CD4-positive, alpha-beta T cell treated with Interleukin-4 for 1 hour (primary cell): ENCODE measurements around the gene MAP7D2.
"Not testable (repeated sequence)": the region's sequence is repeated elsewhere in the genome, so short reads cannot be mapped to it uniquely, and the experiment has no call there.

Experiments
- DNase-seq, 2 donors: peaks; one replicate each; pipeline ENCODE4 v3.0.0-alpha.2; 2020 to 2022

The MAP7D2 gene

DNA sequence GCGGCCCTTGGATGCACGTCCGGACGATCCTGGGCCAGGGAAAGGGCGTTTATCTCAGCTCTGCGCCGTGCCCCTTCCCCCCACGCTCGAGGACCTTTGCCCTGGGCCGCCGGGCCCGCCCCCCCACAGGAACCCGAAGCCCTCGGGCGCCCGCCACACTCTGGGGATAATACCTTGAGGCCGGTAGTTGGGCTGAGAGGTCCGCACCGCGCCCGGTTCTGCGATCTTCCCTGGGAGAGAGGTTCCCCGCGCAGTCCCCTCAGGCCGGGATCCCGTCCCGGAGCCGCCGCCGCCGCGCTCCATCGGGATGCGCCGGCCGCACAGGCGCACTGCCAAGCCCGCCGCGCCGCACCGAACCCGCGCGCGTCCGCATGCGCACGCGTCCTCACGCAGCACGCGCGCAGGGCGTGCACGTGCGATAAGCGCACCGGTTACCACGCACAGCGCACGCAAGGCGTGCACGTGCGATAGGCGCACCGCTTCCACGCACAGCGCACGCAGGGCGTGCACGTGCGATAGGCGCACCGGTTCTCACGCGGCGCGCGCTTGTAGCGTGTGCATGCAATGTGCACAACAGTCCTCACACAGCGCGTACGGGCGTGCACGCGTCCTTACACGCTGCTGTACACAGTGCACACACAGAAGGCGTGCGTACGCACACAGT lies at the start of gene MAP7D2:
MAP7D2 (minus strand) TSS at position 331 of the 664 bp plus-strand sequence; CDS start at position 303, 28 bp downstream.
- no peak for DNase-seq

DNA sequence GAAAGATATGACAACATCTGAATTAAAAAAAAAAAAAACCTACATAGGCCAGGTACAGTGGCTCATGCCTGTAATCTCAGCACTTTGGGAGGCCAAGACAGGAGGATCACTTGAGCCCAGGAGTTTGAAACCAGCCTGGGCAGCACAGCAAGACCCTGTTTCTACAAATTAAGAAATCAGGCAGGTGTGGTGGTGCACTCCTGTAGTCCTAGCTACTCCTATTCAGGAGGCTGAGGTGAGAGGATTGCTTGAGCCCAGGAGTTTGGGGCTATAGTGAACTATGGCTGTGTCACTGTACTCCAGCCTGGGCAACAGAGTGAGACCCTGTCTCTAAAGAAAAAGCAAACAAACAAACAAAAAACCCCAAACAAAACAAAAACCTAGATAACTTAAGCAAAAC lies 45.8 kb upstream of the MAP7D2 start:
- not testable (repeated sequence) for DNase-seq

DNA sequence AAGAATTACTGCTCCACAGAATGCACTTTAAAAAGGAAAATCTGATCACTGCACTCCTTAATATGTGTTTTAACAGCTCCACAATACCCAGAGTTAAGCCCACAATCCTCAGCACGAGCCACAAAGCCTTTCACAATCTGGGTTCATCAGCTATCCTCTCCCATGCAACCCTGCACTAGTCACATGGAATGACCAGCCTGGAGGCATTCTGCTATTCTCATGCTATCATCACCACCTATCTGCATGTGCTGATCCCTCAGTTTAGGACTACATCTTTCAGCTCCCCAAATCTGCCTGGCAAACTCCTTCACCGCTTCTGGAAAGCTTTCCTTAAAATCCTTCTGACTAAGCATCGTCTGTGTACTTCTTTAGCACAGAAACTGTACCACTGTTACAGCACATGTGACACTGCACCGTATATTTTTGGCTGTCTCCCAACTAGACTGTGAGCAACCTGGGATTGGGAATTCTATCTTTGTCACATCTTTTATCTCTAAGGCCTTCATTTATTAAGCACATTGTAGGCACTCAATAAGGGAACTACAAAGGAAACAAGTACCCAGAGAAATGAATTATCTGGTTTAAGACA lies 43.2 kb upstream of the MAP7D2 start:
- DNase-seq = no peak

DNA sequence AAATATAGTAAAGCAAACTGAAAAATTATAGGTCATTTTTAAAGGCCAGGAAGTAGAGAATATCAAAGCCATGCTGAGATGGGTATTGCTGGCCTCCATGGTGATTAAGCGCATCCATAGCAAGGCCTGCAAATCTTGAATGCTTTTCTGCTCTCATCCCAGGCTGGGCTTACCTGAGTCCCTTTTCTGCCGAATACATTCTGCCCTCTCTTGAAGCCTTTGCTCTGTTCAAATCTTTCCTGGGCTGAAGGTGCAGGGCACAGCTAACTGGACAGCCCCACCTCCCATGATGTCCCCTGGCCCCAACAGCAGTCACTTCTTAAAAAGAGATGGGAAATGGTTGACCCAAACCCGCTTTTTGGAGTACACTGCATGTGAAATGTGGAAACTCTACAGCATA lies 35.0 kb upstream of the MAP7D2 start:
- no peak for DNase-seq

DNA sequence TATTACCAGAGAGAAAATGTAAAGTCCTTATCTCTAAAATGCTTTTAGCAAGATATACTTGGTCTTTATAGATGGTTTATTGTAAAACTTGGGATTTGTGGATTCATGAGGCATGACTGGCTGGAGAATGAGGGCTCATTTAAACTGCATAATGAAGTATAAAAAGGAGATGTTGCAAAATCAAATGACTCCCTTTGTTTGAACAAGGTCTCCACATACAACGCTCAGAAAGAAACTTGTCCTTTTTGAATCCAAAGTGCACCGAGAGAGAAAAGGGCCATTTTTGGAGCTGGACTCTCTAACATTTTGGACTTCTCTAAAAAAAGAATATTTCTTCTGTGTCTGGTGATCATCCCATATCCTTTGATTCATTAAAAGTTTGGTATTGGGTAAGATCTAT lies 32.6 kb upstream of the MAP7D2 start:
- no peak for DNase-seq

DNA sequence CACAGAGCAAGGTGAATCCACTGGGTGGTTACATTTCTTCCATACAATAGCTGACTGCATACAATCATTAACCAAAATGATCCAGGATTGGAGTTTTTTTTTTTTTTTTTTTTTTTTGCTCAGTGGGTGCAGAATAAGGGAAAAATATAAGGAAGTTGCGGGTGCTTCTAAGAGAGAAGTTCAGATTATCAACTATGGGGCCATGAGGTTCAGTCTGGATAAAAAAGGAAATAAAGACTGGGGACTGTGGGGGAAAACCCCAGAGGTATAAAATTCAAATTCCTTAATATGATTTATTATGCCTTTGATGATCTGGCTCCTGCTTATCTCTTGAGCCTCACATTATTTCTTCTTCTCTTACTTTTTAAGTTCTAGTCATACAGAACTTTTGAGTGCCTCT lies 30.9 kb upstream of the MAP7D2 start:
- DNase-seq = no peak

DNA sequence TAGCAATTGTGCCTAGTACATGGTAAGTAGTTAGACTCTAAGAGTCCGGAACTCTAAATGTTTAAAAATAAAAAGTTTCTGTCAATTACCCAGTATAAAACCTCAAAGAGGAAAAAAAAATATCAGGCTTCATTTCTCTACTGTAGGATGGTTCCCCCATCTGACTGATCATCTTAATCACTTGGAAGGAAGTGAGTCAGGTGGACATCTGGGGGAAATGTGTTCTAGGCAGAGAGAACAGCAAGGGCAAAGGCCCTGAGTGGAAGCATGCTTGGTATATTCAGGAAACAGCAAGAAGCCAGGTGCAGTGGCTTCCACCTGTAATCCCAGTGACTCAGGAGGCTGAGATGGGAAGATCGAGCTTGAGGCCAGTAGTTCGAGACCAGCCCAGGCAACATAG lies 27.8 kb upstream of the MAP7D2 start:
- no peak for DNase-seq

DNA sequence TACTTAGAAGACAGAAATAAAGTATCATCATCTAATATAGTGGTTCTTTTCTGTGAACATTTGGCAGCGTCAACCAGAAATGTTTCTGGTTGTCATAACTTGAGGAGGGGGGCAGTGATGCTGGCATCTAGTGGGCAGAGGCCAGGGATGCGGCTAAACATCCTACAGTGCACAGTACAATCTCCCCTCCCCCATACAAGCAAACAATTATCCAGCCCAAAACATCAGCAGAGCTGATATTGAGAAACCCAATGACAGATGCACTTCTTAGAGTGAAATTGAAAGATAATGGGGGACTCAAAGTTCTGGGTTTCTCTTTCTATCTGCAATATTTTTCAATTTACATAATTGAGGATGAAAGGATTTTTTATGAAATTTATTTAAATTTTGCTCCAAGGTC lies 26.9 kb upstream of the MAP7D2 start:
- DNase-seq = no peak

DNA sequence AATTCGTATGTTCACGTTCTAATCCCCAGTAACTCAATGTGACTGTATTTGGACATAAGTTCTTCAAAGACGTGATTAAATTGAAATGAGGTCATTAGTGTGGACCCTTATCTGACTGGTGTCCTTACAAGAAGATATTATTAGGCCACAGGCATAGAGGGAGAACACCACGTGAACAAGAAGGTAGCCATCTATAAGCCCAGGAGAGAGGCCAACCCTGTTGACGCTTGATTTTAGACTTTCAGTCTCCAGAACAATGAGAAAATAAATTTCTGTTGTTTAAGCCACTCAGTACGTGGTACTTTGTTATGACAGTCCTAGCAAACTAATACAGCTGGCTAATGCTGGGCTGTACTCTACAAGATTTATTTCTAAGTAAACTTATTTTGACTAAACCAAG lies 26.4 kb upstream of the MAP7D2 start:
- no peak for DNase-seq

DNA sequence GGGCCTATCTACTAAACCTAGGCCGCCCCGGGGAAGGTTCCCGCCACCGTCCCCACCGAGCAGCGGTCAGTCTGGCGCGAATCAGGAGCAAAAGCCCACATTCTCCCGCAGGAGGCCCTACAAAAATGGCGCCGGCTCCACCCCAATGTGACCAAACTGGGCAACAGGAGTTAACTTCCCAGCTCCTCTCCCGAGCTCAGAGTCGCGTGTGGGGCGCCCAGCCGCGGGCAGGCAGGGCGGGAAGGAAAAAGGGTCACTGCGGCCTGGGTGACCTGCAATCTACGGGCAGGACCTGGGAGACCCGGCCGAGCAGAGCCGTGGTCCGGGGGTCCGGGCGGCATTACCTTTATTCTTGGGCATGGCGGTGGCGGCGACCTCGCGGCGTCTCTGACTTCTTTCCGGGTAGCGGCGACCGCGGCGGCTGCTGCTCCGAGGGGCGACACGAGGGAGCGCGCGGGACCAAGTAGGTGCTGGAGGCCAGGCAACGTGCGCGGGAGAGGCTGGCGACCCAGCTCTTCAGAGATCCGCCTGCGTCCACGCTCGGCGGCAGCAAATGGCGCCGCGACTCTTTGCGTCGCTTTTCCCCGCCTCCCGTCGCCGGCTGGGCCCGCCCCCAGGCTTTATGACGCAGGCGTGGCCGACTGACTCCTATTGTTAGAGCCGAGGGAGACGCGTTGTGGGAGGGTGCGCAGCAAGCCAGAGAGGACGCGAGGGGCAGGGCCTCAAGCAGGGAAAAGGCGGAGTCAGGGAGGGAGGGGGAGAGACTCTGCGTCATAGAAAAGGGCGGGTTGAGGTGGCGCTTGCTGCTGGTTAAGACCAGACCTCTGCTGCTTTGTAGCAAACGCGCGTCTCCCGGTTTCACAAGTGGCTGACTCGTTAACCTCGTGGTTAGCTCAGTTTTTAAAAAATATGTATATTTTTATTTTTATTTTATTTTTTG lies 24.8 kb upstream of the MAP7D2 start, which contains the start of gene EIF1AX:
EIF1AX (minus strand) TSS at position 558 of the 940 bp plus-strand sequence; CDS start at position 360, 198 bp downstream.
- DNase-seq = peak; percentile 97 to 99

DNA sequence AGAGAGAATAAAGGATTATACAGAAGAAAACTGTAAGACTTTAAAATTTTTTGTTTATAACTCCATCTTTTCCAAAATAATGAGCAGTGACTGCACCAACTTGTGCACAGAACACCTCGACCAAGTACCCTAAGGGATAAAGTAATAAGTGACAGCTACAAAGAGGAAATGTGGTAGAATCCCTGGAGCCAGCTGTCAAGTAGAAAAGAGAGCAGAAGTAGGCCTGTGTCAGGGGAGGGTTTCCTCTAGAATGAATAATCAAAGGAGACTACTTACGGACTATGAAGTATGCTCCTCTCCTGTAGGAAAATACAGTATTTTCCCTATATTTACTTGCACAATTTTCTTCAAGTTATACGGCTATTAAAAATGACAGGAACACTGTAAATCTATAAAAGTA lies 23.7 kb upstream of the MAP7D2 start:
- no peak for DNase-seq

DNA sequence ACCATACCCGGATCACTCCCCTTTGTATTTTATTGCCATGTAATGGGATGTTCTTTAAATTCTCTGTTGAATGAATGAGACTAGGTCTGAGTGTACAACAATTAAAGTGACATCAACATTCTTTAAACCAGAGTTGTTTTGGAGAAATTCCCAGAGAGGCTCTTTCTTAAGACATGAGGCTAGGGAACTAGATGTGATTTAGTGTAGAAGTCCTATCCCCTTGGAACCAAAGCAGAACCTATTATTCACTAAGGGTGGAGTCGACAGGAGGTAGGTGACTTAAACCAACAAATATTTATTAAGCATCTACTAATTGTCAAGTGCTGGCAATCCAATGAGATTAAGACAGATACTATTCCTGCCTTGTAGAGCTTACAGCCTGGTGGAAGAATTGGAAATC lies 23.3 kb upstream of the MAP7D2 start:
- DNase-seq = no peak

DNA sequence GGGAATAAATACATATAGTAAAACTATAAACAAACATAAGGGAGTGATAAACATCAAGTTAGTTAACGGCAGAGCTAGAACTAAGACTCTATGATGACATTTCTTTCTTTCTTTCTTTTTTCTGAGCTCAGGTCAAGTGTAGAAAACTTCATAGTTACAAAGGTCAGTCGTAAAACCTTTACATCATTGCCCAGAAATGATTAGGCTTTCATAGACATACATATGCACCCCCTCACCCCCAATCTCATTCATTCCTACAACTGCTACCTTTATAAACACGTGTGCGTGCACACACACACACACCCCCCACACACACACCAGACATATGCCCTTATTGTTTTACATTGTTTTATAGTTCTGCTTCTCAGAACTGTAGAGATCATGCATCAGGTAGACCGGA lies 19.2 kb upstream of the MAP7D2 start:
- no peak for DNase-seq

DNA sequence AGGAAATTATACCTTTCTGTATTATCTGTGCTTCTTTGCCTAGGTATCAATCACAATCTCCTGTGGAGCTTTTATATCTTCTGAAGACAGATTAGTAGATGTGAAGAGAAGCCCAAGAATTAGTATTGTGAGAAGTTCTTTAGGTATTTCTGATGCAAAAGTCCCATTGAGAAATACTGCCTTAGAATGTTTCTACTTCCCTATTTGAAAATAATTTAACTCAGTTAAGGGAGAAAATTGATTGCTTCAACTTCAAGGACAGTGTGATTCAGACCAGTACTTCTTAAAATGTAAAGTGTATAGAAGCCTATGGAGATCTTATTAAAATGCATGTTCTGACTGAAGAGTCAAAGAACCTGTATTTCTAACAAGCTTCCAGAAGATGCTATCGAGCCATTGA lies 16.0 kb upstream of the MAP7D2 start:
- DNase-seq = no peak

DNA sequence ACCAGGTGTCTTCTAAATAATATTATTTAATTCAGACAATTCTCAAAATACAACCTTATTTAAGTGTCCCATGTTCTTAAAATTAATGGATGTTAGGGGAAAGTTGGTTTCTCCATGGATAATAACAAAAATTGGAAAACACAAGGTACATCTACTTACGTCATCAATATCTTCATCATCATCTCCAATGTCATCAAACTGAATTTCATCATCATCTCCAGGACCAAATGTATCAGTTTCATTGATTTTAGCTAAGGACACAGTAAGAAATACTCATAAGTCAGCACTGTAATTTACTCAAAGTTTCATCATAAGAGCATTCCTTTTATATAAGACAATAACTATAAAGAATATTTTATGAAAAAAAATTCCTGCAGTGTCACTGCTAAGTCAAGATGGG lies 13.7 kb upstream of the MAP7D2 start:
- no peak for DNase-seq

DNA sequence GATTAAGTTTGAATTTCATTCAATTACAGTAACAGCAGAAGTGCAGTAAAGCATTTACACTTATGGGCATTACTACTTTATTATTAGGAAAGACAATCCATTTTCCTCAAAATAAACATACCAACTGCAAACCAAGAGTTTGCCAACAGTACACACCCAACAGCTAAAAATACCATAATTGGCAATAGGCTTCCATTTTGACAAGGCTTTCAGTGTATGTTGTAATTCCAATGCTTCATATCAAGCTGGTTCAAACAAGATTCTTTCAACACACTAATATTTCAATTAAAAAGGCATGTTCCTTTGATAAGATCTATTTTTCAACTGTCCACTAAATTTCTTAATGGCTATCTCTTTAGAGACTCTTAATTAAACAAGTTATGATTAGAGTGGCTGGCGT lies 12.8 kb upstream of the MAP7D2 start:
- no peak for DNase-seq

DNA sequence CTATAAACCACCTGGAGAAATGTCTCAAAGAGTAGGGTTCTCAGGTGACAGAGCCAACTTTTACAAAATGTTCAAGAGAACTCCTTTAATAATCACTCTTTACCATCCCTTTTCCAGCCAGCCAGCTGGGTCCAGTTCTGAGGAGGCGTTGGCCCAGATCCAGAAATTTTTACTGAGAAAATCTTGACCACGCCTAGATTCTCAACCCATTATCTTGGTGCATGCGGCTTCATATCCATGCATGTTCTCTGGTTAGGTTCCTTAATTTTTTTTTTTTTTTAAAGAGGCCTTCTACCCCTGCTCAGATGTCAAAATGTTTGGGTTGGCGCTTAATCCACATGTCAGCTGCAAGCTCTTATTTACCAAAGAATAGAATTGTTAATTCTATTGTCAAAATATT lies 12.0 kb upstream of the MAP7D2 start:
- no peak for DNase-seq

DNA sequence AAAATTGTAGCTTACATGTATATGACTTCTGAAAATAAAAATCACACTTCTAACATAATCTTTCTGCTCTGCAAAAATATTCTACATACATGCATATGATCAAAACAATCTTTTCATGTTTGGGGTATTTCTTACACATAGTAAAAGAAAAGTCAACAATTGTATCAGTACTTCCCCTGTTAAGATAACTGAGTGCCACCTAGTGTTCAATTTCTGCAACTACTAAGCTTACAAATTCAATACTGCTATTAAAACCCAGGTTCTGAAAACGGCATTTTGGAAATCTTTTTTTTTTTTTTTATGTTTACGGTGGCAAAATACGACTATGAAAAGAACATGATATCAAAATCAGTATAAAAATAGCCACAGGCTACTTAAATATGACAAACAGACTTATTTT lies 10.7 kb upstream of the MAP7D2 start:
- peak in 1 of 2 donors; percentile 22 for DNase-seq

DNA sequence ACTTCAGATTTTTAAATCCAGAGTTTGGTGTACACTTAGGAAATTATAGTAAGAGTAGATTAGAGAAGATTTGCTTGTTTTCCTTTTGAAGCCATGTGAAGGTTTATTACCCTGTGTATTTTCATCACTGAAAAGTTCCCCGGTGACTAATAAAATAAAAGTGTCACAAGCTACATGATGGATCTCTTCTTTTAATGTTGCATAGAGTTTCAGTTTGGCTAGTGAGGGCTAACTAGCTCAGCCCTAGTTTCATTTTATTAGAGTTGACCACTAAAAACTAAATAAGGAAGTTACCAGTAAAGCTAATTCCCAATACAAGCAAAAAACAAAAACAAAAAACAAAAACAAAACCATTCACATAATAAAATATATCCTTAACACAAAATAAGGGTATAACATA lies 10.1 kb upstream of the MAP7D2 start:
- DNase-seq = not testable (repeated sequence)

DNA sequence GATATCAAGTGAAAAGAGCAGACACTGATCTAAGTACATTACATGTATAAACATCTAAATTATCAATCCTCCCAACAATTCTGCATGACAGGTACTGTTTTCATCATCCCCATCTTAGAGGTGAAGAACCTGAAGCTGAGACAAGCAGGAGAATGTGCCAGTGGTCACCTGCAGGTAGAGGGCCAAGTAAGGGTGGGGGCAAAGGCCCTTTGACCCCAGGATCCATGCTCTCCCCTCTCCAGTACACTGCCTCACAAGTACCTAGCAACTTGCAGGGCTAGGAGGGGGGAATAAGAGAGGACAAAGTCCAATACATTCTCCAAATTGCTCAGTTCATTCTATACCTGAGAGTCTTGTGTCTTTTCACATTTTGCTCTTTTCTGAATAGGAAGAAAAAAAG lies 8.3 kb upstream of the MAP7D2 start:
- DNase-seq = no peak

DNA sequence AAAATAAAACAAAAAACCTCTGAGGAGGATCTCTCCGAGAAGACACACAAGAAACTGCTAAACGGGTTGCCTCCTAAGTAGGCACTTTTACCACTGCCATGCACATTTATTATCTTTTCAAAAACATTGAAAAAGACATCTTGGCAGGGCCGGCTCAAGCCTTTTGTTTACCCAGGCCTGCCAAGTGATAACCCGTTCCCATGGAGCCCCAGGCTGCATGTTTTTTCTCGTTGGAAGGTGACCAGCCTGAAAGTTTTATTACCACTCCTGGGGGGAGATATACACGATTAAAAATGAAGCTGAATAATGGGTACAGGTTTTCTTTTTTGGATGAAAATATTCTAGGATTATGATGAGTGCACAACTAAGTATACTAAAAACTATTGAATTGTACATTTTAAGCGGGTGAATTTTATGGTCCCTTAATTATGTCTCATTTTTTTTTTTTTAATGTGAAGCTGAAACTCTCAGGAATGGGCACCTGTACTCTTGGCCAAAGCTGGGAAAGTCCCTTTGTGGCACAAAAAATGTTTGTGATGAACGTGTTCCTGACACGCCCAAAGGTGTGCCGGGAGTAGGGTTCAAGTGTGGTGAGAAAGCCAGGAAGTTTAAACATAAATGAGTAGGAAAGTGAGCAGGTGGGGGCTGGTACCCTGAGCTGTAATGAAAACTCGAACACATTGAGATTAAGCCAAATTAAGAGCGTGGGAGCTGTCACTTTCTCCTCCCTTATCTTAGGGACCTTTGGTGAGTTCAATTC lies 1.5 kb upstream of the MAP7D2 start:
- no peak for DNase-seq

DNA sequence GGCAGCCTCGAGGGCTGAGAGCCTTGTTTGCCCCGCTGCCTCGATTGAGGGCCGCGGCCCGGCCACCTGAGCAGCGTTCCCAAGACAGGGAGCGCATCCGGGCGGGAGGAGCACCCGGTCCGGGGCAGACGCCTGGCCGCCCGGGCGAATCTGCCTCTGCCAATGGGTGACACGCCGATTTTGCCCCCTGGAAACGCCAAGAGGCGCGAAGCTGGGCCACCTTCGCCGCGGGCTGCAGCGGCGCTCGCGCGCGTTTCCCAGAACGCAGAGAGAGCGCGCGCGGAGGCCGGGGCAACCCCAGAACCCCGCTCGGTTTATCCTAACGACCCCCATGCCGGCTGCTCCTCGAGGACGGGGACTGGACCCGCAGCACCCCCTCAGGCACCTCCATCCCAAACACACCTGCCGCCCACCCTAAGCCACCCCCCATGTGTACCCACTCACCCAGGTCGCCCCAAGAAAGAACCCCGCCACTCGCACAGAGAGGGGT lies 575 bp downstream of the MAP7D2 start:
- DNase-seq = no peak
